ENCODE measurements around the gene PPHLN1.
"Not testable (repeated sequence)": the region's sequence is repeated elsewhere in the genome, so short reads cannot be mapped to it uniquely, and the experiment has no call there.

Gene PPHLN1

GRCh38 chr12:42388086-42388485 lies 62.1 kb downstream of the PPHLN1 start:
- H3K36me3 ChIP-seq (ENCODE audit: control insufficient read depth, insufficient read depth, low read length) = peaks cover 40% of the 10 kb centered on the region
- H3K9me3 ChIP-seq (ENCODE audit: control insufficient read depth, low read length); H3K4me1 ChIP-seq (ENCODE audit: control insufficient read depth, insufficient read depth, low read length, poor library complexity, severe bottlenecking); DNase-seq; H3K27me3 ChIP-seq (replicated peaks; ENCODE audit: control insufficient read depth, insufficient read depth, low read length, poor library complexity, severe bottlenecking); H3K4me3 ChIP-seq (ENCODE audit: insufficient read depth, low read depth, low read length, poor library complexity, severe bottlenecking); H3K27ac ChIP-seq (ENCODE audit: insufficient read depth, low read length, poor library complexity, severe bottlenecking): not testable (repeated sequence)

GRCh38 chr12:42394429-42394828 lies 68.5 kb downstream of the PPHLN1 start:
- peaks cover 42% of the 10 kb centered on the region for H3K36me3 ChIP-seq (ENCODE audit: control insufficient read depth, insufficient read depth, low read length)
- H3K9me3 ChIP-seq (ENCODE audit: control insufficient read depth, low read length) = no peaks in the 10 kb centered on the region
- H3K27ac ChIP-seq (ENCODE audit: insufficient read depth, low read length, poor library complexity, severe bottlenecking) = no peak overlapping the region
- no peak overlapping the region for H3K4me3 ChIP-seq (ENCODE audit: insufficient read depth, low read depth, low read length, poor library complexity, severe bottlenecking)
- no peak for DNase-seq
- H3K4me1 ChIP-seq (ENCODE audit: control insufficient read depth, insufficient read depth, low read length, poor library complexity, severe bottlenecking) = no peaks in the 10 kb centered on the region
- H3K27me3 ChIP-seq (replicated peaks; ENCODE audit: control insufficient read depth, insufficient read depth, low read length, poor library complexity, severe bottlenecking) = no peaks in the 10 kb centered on the region

GRCh38 chr12:42396473-42397259 lies 70.7 kb downstream of the PPHLN1 start:
- no peak for DNase-seq
- H3K9me3 ChIP-seq (ENCODE audit: control insufficient read depth, low read length) = no peaks in the 10 kb centered on the region
- no peaks in the 10 kb centered on the region for H3K27me3 ChIP-seq (replicated peaks; ENCODE audit: control insufficient read depth, insufficient read depth, low read length, poor library complexity, severe bottlenecking)
- H3K4me1 ChIP-seq (ENCODE audit: control insufficient read depth, insufficient read depth, low read length, poor library complexity, severe bottlenecking) = no peaks in the 10 kb centered on the region
- H3K4me3 ChIP-seq (ENCODE audit: insufficient read depth, low read depth, low read length, poor library complexity, severe bottlenecking) = no peak overlapping the region
- H3K36me3 ChIP-seq (ENCODE audit: control insufficient read depth, insufficient read depth, low read length) = peaks cover 47% of the 10 kb centered on the region
- no peak overlapping the region for H3K27ac ChIP-seq (ENCODE audit: insufficient read depth, low read length, poor library complexity, severe bottlenecking)

GRCh38 chr12:42402821-42403411 lies 76.9 kb downstream of the PPHLN1 start:
- DNase-seq = no peak
- H3K36me3 ChIP-seq (ENCODE audit: control insufficient read depth, insufficient read depth, low read length) = peaks cover 31% of the 10 kb centered on the region
- H3K4me1 ChIP-seq (ENCODE audit: control insufficient read depth, insufficient read depth, low read length, poor library complexity, severe bottlenecking) = no peaks in the 10 kb centered on the region
- no peak overlapping the region for H3K27ac ChIP-seq (ENCODE audit: insufficient read depth, low read length, poor library complexity, severe bottlenecking)
- H3K4me3 ChIP-seq (ENCODE audit: insufficient read depth, low read depth, low read length, poor library complexity, severe bottlenecking) = no peak overlapping the region
- no peaks in the 10 kb centered on the region for H3K9me3 ChIP-seq (ENCODE audit: control insufficient read depth, low read length)
- no peaks in the 10 kb centered on the region for H3K27me3 ChIP-seq (replicated peaks; ENCODE audit: control insufficient read depth, insufficient read depth, low read length, poor library complexity, severe bottlenecking)

GRCh38 chr12:42407306-42407705 lies 81.3 kb downstream of the PPHLN1 start:
- no peak for DNase-seq
- Histone ChIP-seq H3K4me1 (ENCODE audit: control insufficient read depth, insufficient read depth, low read length, poor library complexity, severe bottlenecking) (no peaks in the 10 kb centered on the region), H3K27me3 (replicated peaks; ENCODE audit: control insufficient read depth, insufficient read depth, low read length, poor library complexity, severe bottlenecking) (no peaks in the 10 kb centered on the region), H3K9me3 (ENCODE audit: control insufficient read depth, low read length) (no peaks in the 10 kb centered on the region), H3K4me3 (ENCODE audit: insufficient read depth, low read depth, low read length, poor library complexity, severe bottlenecking) (no peak overlapping the region), H3K27ac (ENCODE audit: insufficient read depth, low read length, poor library complexity, severe bottlenecking) (no peak overlapping the region), H3K36me3 (ENCODE audit: control insufficient read depth, insufficient read depth, low read length) (peaks cover 5% of the 10 kb centered on the region)

GRCh38 chr12:42409471-42409870 lies 83.5 kb downstream of the PPHLN1 start:
- Histone ChIP-seq H3K4me1 (ENCODE audit: control insufficient read depth, insufficient read depth, low read length, poor library complexity, severe bottlenecking) (no peaks in the 10 kb centered on the region), H3K4me3 (ENCODE audit: insufficient read depth, low read depth, low read length, poor library complexity, severe bottlenecking) (no peak overlapping the region), H3K36me3 (ENCODE audit: control insufficient read depth, insufficient read depth, low read length) (no peaks in the 10 kb centered on the region), H3K27ac (ENCODE audit: insufficient read depth, low read length, poor library complexity, severe bottlenecking) (no peak overlapping the region), H3K27me3 (replicated peaks; ENCODE audit: control insufficient read depth, insufficient read depth, low read length, poor library complexity, severe bottlenecking) (no peaks in the 10 kb centered on the region), H3K9me3 (ENCODE audit: control insufficient read depth, low read length) (no peaks in the 10 kb centered on the region)
- DNase-seq = no peak

GRCh38 chr12:42410340-42410739 lies 84.4 kb downstream of the PPHLN1 start:
- no peaks in the 10 kb centered on the region for H3K36me3 ChIP-seq (ENCODE audit: control insufficient read depth, insufficient read depth, low read length)
- no peaks in the 10 kb centered on the region for H3K27me3 ChIP-seq (replicated peaks; ENCODE audit: control insufficient read depth, insufficient read depth, low read length, poor library complexity, severe bottlenecking)
- no peaks in the 10 kb centered on the region for H3K9me3 ChIP-seq (ENCODE audit: control insufficient read depth, low read length)
- no peaks in the 10 kb centered on the region for H3K4me1 ChIP-seq (ENCODE audit: control insufficient read depth, insufficient read depth, low read length, poor library complexity, severe bottlenecking)
- H3K27ac ChIP-seq (ENCODE audit: insufficient read depth, low read length, poor library complexity, severe bottlenecking) = no peak overlapping the region
- no peak overlapping the region for H3K4me3 ChIP-seq (ENCODE audit: insufficient read depth, low read depth, low read length, poor library complexity, severe bottlenecking)
- DNase-seq = no peak

GRCh38 chr12:42420395-42420794 lies 94.4 kb downstream of the PPHLN1 start:
- Histone ChIP-seq H3K27me3 (replicated peaks; ENCODE audit: control insufficient read depth, insufficient read depth, low read length, poor library complexity, severe bottlenecking) (no peaks in the 10 kb centered on the region), H3K4me1 (ENCODE audit: control insufficient read depth, insufficient read depth, low read length, poor library complexity, severe bottlenecking) (no peaks in the 10 kb centered on the region), H3K9me3 (ENCODE audit: control insufficient read depth, low read length) (no peaks in the 10 kb centered on the region), H3K27ac (ENCODE audit: insufficient read depth, low read length, poor library complexity, severe bottlenecking) (no peak overlapping the region), H3K36me3 (ENCODE audit: control insufficient read depth, insufficient read depth, low read length) (peaks cover 7% of the 10 kb centered on the region), H3K4me3 (ENCODE audit: insufficient read depth, low read depth, low read length, poor library complexity, severe bottlenecking) (no peak overlapping the region)
- DNase-seq = no peak

GRCh38 chr12:42421844-42422779 lies 96.1 kb downstream of the PPHLN1 start:
- DNase-seq = no peak
- H3K36me3 ChIP-seq (ENCODE audit: control insufficient read depth, insufficient read depth, low read length) = peaks cover 7% of the 10 kb centered on the region
- no peak overlapping the region for H3K4me3 ChIP-seq (ENCODE audit: insufficient read depth, low read depth, low read length, poor library complexity, severe bottlenecking)
- no peaks in the 10 kb centered on the region for H3K9me3 ChIP-seq (ENCODE audit: control insufficient read depth, low read length)
- no peaks in the 10 kb centered on the region for H3K27me3 ChIP-seq (replicated peaks; ENCODE audit: control insufficient read depth, insufficient read depth, low read length, poor library complexity, severe bottlenecking)
- H3K27ac ChIP-seq (ENCODE audit: insufficient read depth, low read length, poor library complexity, severe bottlenecking) = no peak overlapping the region
- H3K4me1 ChIP-seq (ENCODE audit: control insufficient read depth, insufficient read depth, low read length, poor library complexity, severe bottlenecking) = no peaks in the 10 kb centered on the region

GRCh38 chr12:42422785-42423184 lies 96.8 kb downstream of the PPHLN1 start:
- Histone ChIP-seq H3K36me3 (ENCODE audit: control insufficient read depth, insufficient read depth, low read length) (peaks cover 7% of the 10 kb centered on the region), H3K9me3 (ENCODE audit: control insufficient read depth, low read length) (no peaks in the 10 kb centered on the region), H3K4me1 (ENCODE audit: control insufficient read depth, insufficient read depth, low read length, poor library complexity, severe bottlenecking) (no peaks in the 10 kb centered on the region), H3K27me3 (replicated peaks; ENCODE audit: control insufficient read depth, insufficient read depth, low read length, poor library complexity, severe bottlenecking) (no peaks in the 10 kb centered on the region), H3K27ac (ENCODE audit: insufficient read depth, low read length, poor library complexity, severe bottlenecking) (no peak overlapping the region), H3K4me3 (ENCODE audit: insufficient read depth, low read depth, low read length, poor library complexity, severe bottlenecking) (no peak overlapping the region)
- DNase-seq = no peak

Data from effector memory CD4-positive, alpha-beta T cell (primary cell).